Inferior parietal cortex (tissue), 1 donor: ENCODE measurements around the gene DNAJB8.

ENCODE experiments used
- DNase-seq: peaks from one replicate; pipeline ENCODE4 v3.0.0-alpha.2; 2016; ENCODE audit errors: extremely low spot score

The DNAJB8 gene

GRCh38 chr3:128446821-128447220 is 19.9 kb downstream of the DNAJB8 start:
- no peak for DNase-seq

- no peak for DNase-seq
Measured at GRCh38 chr3:128445357-128445756, 21.3 kb downstream of the DNAJB8 start.

- no peak for DNase-seq
Measured at GRCh38 chr3:128443771-128444170, 22.9 kb downstream of the DNAJB8 start.

DNA sequence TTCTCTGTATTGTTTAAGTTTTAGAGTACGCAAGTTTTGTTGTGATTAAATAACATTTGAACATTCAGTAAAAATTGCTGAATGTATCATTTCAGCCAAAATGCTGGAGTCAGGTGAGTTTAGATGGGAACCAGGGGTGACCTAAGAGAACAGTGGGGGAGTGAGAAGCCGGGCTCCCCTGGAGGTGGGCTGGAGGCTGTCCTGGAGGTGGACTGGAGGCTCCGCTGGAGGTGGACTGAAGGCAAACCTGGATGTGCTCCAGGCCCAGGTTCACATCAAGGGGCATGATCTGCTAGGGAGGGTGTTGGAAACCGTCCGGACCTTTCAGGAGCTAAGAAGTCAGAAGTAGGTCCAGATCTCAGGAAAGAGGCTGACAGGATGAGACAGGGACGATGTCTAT is 23.7 kb downstream of the DNAJB8 start:
- no peak for DNase-seq

GRCh38 chr3:128442070-128442469 is 24.6 kb downstream of the DNAJB8 start:
- DNase-seq: no peak

GRCh38 chr3:128439226-128439625 is 27.5 kb downstream of the DNAJB8 start:
- DNase-seq: no peak

- no peak for DNase-seq
Measured at GRCh38 chr3:128438488-128439072, 28.1 kb downstream of the DNAJB8 start.

GRCh38 chr3:128436214-128436613 is 30.5 kb downstream of the DNAJB8 start:
- no peak for DNase-seq

DNA sequence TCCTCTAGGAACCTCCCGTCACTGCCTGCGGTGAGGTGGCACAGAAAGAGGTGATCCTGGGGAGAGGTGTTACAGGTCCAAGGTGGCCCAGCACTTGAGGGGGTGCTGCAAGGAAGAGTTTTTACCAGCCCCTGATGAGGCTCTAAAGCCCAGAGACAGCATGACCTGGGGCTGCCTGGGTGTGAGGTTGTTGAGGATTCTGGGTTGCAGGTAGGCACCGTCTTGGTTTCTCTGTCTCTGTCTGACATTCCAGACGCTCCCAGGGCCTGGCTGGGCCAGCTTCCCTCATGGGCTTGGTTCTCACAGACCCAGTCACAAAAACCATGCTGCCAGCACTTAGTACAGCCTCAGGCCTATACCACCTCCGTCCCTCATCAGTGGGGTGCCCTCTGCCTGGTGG is 31.1 kb downstream of the DNAJB8 start:
- no peak for DNase-seq

GRCh38 chr3:128435058-128435457 is 31.6 kb downstream of the DNAJB8 start:
- no peak for DNase-seq

DNA sequence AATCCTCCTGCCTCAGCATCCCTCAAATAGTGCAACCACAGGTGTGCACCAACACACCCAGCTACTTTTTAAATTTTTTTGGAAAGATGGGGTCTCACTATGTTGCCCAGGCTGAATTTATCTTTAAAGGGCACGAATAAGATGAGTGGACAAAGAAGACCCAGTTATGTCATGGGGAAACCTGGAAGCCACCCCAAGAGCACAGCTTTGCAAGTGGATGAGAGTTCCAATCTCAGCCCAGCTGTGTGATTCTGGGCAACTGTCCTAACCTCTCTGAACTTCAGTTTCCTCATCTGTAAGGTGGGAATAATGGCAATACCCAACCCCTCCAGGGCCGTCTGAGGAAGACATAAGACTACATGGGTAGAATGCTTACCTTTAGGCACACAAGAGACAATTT is 32.2 kb downstream of the DNAJB8 start:
- no peak for DNase-seq

DNA sequence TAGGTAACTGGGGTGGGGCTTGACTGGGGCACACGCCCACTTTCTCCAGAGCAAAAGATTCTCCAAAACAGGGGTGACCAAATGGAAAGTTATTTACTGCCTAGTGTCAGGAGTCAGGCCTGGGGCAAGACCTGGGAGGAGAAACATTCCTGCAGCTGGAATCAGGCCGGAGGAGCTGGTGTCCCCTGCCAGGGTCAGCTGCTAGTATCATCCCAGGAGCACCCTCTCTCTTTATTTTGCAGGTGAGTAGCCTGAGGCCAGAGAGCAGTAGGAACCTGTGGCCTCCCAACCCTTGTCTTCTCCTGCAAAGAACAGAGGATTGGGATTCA is 32.9 kb downstream of the DNAJB8 start:
- DNase-seq: no peak

DNA sequence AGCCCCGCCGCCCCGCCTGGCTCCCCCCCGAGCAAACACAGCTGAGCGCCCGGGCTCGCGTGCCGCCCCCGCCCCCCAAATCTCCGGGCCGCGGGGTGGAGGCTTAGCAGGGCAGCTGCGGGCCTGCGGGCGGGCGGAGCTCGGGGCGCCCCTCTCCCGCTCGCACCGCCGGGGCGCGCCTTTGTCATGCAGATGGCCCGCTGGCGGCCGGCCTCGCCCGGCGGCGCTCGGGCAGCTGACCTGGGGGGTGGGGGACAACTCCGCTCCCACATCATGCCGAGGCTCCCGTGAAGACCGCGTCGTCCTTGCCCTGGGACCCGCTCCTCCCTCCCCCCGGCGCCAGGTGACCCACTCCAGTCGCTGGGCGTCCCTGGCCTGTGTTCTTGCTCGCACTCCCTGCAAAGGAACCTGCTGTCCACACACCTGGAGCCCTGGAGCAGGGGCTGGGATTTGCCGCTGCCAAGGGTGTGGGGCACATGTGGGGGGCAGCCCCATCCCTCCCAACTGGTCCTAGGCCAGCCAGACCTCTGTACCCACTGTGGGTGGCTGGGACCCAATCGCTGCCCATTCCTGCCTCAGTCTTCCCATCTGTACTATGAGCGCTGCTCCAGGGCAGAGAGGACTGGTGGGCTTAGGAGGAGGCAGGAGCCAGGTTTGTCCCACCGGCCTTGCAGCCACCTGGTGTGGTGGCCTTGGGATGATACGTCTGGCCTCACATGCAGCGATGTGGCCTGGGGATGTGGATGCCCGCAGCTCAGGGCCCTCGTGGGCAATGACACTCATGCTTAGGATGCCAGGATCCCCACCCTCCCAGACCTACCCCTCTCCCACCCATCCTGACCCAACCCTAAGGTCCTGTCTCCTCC is 33.5 kb downstream of the DNAJB8 start:
- no peak for DNase-seq

DNA sequence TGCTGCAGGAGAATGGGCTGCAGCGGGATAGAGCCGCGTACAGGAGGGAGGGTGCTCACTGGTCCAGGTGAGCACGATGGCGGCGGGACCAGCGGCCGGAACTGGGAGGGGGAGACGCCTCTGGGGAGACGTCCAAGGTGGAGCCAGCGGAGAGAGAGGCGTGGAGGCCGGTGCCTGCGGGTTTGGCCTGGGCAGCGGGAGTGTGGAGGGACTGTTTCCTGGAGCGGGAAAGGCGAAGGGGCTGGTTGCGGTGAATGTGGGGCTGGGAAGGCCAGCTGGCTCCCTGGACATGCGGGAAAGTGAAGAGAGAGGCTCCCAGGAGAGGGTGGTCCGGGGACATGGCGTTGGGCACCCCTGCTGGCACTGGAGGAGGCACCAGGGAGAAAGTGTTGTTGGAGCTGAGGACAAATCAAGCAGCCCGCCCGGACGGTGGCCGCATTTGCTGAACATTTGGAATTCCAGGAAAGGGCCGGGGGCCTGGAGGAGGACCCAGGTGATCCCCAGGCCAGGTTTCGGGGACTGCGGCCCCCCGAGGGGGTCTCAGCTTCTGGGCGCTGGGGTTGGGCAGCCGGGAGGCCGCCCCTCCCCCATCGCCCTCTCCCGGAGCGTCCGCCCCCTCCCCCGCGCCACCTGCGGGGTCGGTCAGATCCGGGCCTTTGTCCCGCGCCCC is 34.3 kb downstream of the DNAJB8 start:
- DNase-seq: no peak

GRCh38 chr3:128431803-128432300 is 34.8 kb downstream of the DNAJB8 start:
- no peak for DNase-seq

DNA sequence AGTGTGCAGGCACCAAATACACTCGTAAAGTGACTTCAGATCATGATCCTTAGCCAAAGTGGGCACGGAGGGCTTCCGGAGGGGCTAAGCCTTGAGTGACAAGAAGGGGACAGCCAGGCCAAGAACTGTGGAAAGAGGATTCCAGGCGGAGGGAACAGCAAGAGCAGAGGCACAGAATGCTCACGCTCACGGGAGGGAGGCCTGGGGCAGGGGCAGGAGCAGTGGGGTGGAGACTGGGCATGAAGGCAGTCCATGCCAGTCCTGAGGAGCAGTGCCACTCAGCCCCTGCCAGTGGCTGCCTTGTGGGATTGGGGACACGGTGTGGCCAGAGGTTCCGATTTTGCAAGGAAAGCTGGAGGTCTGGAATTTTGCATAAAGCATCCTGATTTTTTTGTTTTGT is 36.0 kb downstream of the DNAJB8 start:
- DNase-seq: no peak

GRCh38 chr3:128430301-128430700 is 36.4 kb downstream of the DNAJB8 start:
- DNase-seq: no peak

- DNase-seq: no peak
Measured at GRCh38 chr3:128429751-128430150, 36.9 kb downstream of the DNAJB8 start.

DNA sequence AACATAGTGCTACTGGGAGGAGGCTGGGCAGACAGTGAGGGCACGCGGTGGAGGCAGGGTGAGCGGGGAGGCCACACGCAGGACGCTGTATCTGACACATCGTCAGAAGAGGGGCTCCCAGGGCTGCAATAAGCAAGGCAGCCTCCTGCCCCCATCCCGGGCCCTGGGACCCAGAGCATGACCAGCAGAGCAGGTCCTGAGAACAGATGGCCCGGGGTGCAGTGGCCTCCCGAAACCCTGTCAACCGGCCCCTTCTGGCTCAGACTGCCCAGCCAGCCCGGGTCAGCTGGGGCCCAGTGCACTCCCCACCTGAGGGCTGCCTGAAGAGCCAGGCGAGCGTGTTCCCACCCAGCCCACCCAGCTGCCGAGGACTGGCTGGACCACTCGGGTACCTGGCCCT is 37.4 kb downstream of the DNAJB8 start:
- DNase-seq: no peak

DNA sequence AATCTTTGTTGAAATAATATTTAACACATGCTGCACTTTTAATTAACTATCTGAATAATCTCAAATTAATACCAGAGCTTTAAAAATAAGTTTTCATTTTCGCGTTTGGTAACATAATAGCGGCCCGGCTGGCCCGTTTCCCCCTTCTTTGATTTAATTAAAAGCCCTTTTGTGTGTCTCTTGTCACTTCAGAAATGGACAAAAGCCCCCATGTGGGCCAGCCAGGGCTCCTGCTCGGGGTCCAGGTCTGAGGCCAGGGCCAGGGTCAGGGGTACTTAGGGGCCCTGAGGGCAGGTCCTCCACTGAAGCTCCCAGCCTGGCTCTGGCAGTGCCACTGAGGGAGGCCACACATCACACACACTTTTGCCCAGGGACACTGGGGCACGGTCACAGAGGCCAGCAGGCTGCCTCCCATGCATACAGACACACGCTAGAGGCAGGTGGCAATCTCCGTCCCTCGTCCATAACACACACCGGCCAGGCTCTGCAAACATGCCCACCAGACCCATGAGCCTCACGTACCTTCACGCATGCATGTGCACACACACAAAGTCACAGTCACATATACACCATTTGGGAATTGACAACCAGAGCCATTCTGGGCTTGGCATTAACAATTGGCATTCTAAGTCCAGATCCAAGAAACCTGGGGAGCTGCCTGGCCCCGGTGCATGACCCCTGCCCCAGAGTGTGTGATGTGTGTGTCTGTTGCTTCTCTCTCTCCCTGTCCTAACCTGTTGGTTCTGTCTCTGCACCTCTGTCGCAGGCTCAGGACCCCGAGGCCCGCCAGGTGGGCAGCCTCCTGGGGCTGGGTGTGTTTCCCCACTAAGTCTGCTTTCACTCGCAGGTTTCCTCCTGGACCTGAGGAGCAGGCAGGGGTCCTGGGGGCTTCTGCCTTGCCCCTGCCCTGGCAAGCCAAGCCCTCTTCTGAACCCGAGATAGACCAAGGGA is 38.5 kb downstream of the DNAJB8 start:
- no peak for DNase-seq

DNA sequence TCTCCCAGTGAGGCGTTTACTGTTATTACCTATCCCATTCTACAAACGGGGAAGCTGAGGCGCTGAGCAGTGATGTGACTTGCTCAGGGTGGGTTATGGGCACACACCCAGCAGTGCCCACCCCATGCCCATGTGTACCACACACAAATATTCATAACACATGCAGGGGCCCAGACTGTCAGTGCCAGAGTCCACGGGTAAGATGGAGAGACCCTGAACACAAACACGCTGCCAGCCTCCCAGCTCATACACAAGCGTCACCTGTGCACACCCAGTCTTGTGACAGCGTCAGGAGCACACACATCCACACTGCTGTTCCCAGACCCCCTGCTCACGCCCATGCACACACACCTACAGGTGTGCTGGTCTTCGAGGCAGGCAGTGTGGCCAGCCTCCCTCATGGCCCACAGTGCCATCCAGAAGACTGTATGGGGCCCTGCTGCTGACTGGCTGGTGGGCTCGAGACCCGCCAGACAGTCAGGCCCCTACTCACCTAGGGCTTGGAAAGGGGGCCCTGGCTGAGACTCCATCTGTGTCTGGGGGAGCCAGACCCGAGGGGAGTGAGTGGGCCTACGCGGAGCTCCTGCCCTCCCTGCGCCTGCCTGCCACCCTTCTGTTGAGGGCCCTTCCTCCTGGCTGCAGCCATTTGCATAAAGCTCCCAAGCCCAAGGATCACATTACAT is 39.4 kb downstream of the DNAJB8 start:
- DNase-seq: no peak
